ENCODE results near the gene ZNF487. TPM values are rescaled to one million over a fixed set of nuclear protein-coding genes. Genes with fewer than 3 reads are reported as not detected.

The ZNF487 gene
- total and polyA plus RNA-seq, 10 of the 15 experiments (the other 5 are each of a cell fraction or from before 2014, with no cell fraction given): 0.74 to 2.1 (median 1.1) TPM

DNA sequence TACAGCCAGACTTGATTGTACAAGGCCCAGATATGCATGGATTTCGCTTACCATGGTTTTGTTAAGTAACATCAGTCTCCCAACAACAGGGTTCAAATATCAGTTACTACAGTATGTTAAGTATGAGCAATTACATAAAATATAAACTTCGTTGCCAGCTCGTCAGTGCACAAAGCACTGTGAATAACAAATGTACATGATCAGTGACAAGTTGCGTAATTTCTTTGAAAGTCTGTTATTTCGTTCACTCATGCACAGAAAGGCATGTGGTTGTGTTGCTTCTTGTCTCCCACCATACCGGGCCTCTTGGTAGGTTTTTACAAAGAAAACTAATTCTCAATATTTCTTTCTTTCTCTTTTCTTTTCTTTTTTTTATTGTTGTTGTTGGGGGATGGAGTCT lies 12.5 kb upstream of the ZNF487 start:
- Histone ChIP-seq H3K27me3 (replicated peaks in 1 of 2; ENCODE audit: control insufficient read depth in 2 of 2, insufficient read depth in 2 of 2, low read length in 1 of 2) (no peaks in the 10 kb centered on the region), H3K27ac (ENCODE audit: control insufficient read depth, insufficient read depth) (no peak overlapping the region), H3K4me3 (no peak overlapping the region), H3K4me2 (ENCODE audit: control insufficient read depth, insufficient read depth) (no peak overlapping the region), H3K9me3 (replicated peaks; ENCODE audit: control insufficient read depth, insufficient read depth, low read length) (no peaks in the 10 kb centered on the region; the same call in 2 of the 3 replicates), H3K79me2 (ENCODE audit: control insufficient read depth, insufficient read depth, low read length) (no peaks in the 10 kb centered on the region), H3K4me1 (ENCODE audit: control insufficient read depth, insufficient read depth, low read length) (peaks cover 5% of the 10 kb centered on the region; the same call in 1 of the 2 replicates), H2AFZ (ENCODE audit: control insufficient read depth, low read depth, low read length) (no peak overlapping the region), H4K20me1 (ENCODE audit: control insufficient read depth, insufficient read depth) (no peaks in the 10 kb centered on the region), H3K36me3 (ENCODE audit: control insufficient read depth in 2 of 2, insufficient read depth in 2 of 2, low read length in 1 of 2) (no peaks in the 10 kb centered on the region), H3K9ac (ENCODE audit: control insufficient read depth, insufficient read depth, low read length) (no peak overlapping the region)
- CTCF ChIA-PET: no interaction called here
- DNase-seq (ENCODE audit: low read depth, low spot score) (no peak), ATAC-seq (no peak), FAIRE-seq (no peak)
- intact Hi-C loops (cut with micrococcal nuclease; ENCODE audit: unreplicated experiment): no loop called here
- POLR2A ChIA-PET: interaction anchor here (0.5 kb wide), 1 partner anchor 9 kb away, joined by 5 read pairs; no protein-coding TSS in a partner anchor
- RAD21 ChIA-PET (ENCODE audit: unreplicated experiment): interaction anchor here (0.7 kb wide), 1 partner anchor 9 kb away, joined by 3 read pairs; no protein-coding TSS in a partner anchor
- SMC1A ChIA-PET (ENCODE audit: uncharacterized antibody, unreplicated experiment): no interaction called here
- BruUV-seq (replicated peaks): no TSS peak
- in situ Hi-C loops (cut with MboI): loop anchor here (25.0 kb wide), 3 partner anchors 287 to 787 kb away; partner anchors contain the start of genes CSGALNACT2 and ZNF33B
- WGBS (ENCODE audit: insufficient coverage, insufficient replicate concordance, low lambda C conversion rate, missing lambda C conversion rate): 83% methylated on average over 6 of the region's 6 CpGs
- TF ChIP-seq SUZ12 (IDR thresholded peaks at IDR 0.05; ENCODE audit: unreplicated experiment) (no peak), YY1 (IDR thresholded peaks at IDR 0.05; ENCODE audit: low read depth, low read length) (no peak), NBN (IDR thresholded peaks at IDR 0.05) (no peak), YBX1 (IDR thresholded peaks at IDR 0.05) (no peak), SUPT20H (IDR thresholded peaks at IDR 0.05; ENCODE audit: borderline replicate concordance, control insufficient read depth, low read depth, low read length) (no peak), NFIC (IDR thresholded peaks at IDR 0.05; ENCODE audit: low read depth, low read length) (no peak), CBFB (IDR thresholded peaks at IDR 0.05; ENCODE audit: low read depth) (no peak), CEBPB (IDR thresholded peaks at IDR 0.05; ENCODE audit: borderline replicate concordance in 1 of 2, low read depth in 2 of 2, low read length in 2 of 2) (no peak), SMC3 (IDR thresholded peaks at IDR 0.05; ENCODE audit: borderline replicate concordance, low read length) (no peak), IKZF2 (IDR thresholded peaks at IDR 0.05) (no peak), POLR2AphosphoS2 (IDR thresholded peaks at IDR 0.05; ENCODE audit: low read depth, low read length) (no peak)
- TF ChIP-seq, protein P1, sequence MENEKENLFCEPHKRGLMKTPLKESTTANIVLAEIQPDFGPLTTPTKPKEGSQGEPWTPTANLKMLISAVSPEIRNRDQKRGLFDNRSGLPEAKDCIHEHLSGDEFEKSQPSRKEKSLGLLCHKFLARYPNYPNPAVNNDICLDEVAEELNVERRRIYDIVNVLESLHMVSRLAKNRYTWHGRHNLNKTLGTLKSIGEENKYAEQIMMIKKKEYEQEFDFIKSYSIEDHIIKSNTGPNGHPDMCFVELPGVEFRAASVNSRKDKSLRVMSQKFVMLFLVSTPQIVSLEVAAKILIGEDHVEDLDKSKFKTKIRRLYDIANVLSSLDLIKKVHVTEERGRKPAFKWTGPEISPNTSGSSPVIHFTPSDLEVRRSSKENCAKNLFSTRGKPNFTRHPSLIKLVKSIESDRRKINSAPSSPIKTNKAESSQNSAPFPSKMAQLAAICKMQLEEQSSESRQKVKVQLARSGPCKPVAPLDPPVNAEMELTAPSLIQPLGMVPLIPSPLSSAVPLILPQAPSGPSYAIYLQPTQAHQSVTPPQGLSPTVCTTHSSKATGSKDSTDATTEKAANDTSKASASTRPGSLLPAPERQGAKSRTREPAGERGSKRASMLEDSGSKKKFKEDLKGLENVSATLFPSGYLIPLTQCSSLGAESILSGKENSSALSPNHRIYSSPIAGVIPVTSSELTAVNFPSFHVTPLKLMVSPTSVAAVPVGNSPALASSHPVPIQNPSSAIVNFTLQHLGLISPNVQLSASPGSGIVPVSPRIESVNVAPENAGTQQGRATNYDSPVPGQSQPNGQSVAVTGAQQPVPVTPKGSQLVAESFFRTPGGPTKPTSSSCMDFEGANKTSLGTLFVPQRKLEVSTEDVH (IDR thresholded peaks at IDR 0.05; ENCODE audit: low read depth, partially characterized antibody): no peak
- TF ChIP-seq, protein P2, sequence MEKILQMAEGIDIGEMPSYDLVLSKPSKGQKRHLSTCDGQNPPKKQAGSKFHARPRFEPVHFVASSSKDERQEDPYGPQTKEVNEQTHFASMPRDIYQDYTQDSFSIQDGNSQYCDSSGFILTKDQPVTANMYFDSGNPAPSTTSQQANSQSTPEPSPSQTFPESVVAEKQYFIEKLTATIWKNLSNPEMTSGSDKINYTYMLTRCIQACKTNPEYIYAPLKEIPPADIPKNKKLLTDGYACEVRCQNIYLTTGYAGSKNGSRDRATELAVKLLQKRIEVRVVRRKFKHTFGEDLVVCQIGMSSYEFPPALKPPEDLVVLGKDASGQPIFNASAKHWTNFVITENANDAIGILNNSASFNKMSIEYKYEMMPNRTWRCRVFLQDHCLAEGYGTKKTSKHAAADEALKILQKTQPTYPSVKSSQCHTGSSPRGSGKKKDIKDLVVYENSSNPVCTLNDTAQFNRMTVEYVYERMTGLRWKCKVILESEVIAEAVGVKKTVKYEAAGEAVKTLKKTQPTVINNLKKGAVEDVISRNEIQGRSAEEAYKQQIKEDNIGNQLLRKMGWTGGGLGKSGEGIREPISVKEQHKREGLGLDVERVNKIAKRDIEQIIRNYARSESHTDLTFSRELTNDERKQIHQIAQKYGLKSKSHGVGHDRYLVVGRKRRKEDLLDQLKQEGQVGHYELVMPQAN (conservative IDR thresholded peaks at IDR 0.05): no peak
- TF ChIP-seq, protein P3, sequence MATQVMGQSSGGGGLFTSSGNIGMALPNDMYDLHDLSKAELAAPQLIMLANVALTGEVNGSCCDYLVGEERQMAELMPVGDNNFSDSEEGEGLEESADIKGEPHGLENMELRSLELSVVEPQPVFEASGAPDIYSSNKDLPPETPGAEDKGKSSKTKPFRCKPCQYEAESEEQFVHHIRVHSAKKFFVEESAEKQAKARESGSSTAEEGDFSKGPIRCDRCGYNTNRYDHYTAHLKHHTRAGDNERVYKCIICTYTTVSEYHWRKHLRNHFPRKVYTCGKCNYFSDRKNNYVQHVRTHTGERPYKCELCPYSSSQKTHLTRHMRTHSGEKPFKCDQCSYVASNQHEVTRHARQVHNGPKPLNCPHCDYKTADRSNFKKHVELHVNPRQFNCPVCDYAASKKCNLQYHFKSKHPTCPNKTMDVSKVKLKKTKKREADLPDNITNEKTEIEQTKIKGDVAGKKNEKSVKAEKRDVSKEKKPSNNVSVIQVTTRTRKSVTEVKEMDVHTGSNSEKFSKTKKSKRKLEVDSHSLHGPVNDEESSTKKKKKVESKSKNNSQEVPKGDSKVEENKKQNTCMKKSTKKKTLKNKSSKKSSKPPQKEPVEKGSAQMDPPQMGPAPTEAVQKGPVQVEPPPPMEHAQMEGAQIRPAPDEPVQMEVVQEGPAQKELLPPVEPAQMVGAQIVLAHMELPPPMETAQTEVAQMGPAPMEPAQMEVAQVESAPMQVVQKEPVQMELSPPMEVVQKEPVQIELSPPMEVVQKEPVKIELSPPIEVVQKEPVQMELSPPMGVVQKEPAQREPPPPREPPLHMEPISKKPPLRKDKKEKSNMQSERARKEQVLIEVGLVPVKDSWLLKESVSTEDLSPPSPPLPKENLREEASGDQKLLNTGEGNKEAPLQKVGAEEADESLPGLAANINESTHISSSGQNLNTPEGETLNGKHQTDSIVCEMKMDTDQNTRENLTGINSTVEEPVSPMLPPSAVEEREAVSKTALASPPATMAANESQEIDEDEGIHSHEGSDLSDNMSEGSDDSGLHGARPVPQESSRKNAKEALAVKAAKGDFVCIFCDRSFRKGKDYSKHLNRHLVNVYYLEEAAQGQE (IDR thresholded peaks at IDR 0.05; ENCODE audit: low read depth, low read length): no peak

Measured in GM12878 (cell line).